GM21717 (cell line): ENCODE measurements around the gene EYA3.

ENCODE experiments used
- ATAC-seq: cut with Tn5 transposase; IDR thresholded peaks from one replicate; pipeline ENCODE4 v1.9.1; 2021; ENCODE audit warnings: mild to moderate bottlenecking, moderate library complexity; ENCODE audit not compliant: unreplicated experiment

The EYA3 gene

GRCh38 chr1:28088168-28088961 is at the start of gene EYA3:
EYA3 (minus strand) TSS chr1:28088610; CDS start chr1:28058026, 30,584 bp downstream.
- peak; percentile 83 for ATAC-seq

- ATAC-seq = no peak
These were observed 48.7 kb upstream of the EYA3 start for GRCh38 chr1:28136922-28137613.

GRCh38 chr1:28136169-28136921 is 47.9 kb upstream of the EYA3 start:
- no peak for ATAC-seq

- no peak for ATAC-seq
These were observed 47.2 kb upstream of the EYA3 start for GRCh38 chr1:28135371-28136168.

- ATAC-seq = no peak
These were observed 46.3 kb upstream of the EYA3 start for GRCh38 chr1:28134651-28135207.

GRCh38 chr1:28132171-28133167 is 44.1 kb upstream of the EYA3 start:
- ATAC-seq = no peak

GRCh38 chr1:28130901-28131300 is 42.5 kb upstream of the EYA3 start:
- ATAC-seq = no peak

GRCh38 chr1:28129150-28129549 is 40.7 kb upstream of the EYA3 start:
- no peak for ATAC-seq

GRCh38 chr1:28127617-28128257 is 39.3 kb upstream of the EYA3 start:
- ATAC-seq = peak; percentile 66

GRCh38 chr1:28126783-28127490 is 38.5 kb upstream of the EYA3 start:
- ATAC-seq = no peak

GRCh38 chr1:28126212-28126611 is 37.8 kb upstream of the EYA3 start:
- no peak for ATAC-seq

- ATAC-seq = no peak
These were observed 35.1 kb upstream of the EYA3 start for GRCh38 chr1:28123461-28123961.

GRCh38 chr1:28122183-28122582 is 33.8 kb upstream of the EYA3 start:
- no peak for ATAC-seq

GRCh38 chr1:28119556-28119955 is 31.1 kb upstream of the EYA3 start:
- ATAC-seq = no peak

GRCh38 chr1:28118640-28119307 is 30.4 kb upstream of the EYA3 start:
- no peak for ATAC-seq

- ATAC-seq = no peak
These were observed 26.9 kb upstream of the EYA3 start for GRCh38 chr1:28115267-28115666.

- no peak for ATAC-seq
These were observed 26.4 kb upstream of the EYA3 start for GRCh38 chr1:28114844-28115243.

- ATAC-seq = no peak
These were observed 24.8 kb upstream of the EYA3 start for GRCh38 chr1:28113242-28113572.
